HL-60 (cell line): ENCODE results near the gene PALLD.

Source experiments
- DNase-seq, 2 experiments: peaks; one replicate each; pipeline ENCODE4 v3.0.0-alpha.2; 2010 to 2020; ENCODE audit warnings: low read depth in 1 of 2, low spot score in 1 of 2
- H3K27ac ChIP-seq: fragments of 250-450 bp; sonication (Bioruptor Pico); replicated peaks from 2 replicates; pipeline ENCODE4 v1.5.1; 2020; ENCODE audit warnings: mild to moderate bottlenecking, moderate library complexity
- H3K27me3 ChIP-seq: fragments of 250-450 bp; sonication (Bioruptor Pico); 2 replicates; pipeline ENCODE4 v1.5.1; 2021; ENCODE audit warnings: mild to moderate bottlenecking, moderate library complexity; ENCODE audit not compliant: insufficient read depth, poor library complexity, severe bottlenecking
- H3K4me3 ChIP-seq: replicated peaks from 2 replicates; pipeline ENCODE4 v1.5.1; 2011; ENCODE audit warnings: mild to moderate bottlenecking, control low read depth, low read length; ENCODE audit not compliant: insufficient read depth
- CTCF ChIP-seq: IDR thresholded peaks from one replicate; pipeline ENCODE4 v1.5.1; 2011; ENCODE audit warnings: low read length, control low read depth, inconsistent platforms; ENCODE audit not compliant: insufficient read depth
- GABPA ChIP-seq: IDR thresholded peaks from 2 replicates; pipeline ENCODE4 v1.6.1; 2012; ENCODE audit warnings: low read depth
- POLR2AphosphoS5 ChIP-seq: IDR thresholded peaks from 2 replicates; pipeline ENCODE4 v1.6.1; 2012; ENCODE audit warnings: low read depth
- REST ChIP-seq: IDR thresholded peaks from 2 replicates; pipeline ENCODE4 v1.6.1; 2012; ENCODE audit warnings: low read depth; ENCODE audit not compliant: insufficient replicate concordance
- SPI1 ChIP-seq: IDR thresholded peaks from 2 replicates; pipeline ENCODE4 v1.6.1; 2012; ENCODE audit warnings: low read depth, mild to moderate bottlenecking, borderline replicate concordance

PALLD gene

GRCh38 chr4:168538632-168539031 is 41.8 kb downstream of the PALLD start:
- no peaks in the 10 kb centered on the region for H3K27me3 ChIP-seq
- no peak for DNase-seq
- H3K4me3 ChIP-seq = no peak overlapping the region
- TF ChIP-seq SPI1 = no peak
- TF ChIP-seq CTCF = no peak
- TF ChIP-seq GABPA = no peak
- TF ChIP-seq REST = no peak
- no peak for TF ChIP-seq POLR2AphosphoS5
- H3K27ac ChIP-seq = no peak overlapping the region

- H3K4me3 ChIP-seq = no peak overlapping the region
- DNase-seq = no peak
- no peak overlapping the region for H3K27ac ChIP-seq
- TF ChIP-seq CTCF (no peak), REST (no peak), SPI1 (no peak), POLR2AphosphoS5 (no peak), GABPA (no peak)
- no peaks in the 10 kb centered on the region for H3K27me3 ChIP-seq
Observed at GRCh38 chr4:168540086-168540485, 43.2 kb downstream of the PALLD start.

GRCh38 chr4:168540503-168541265 is 43.8 kb downstream of the PALLD start:
- DNase-seq = no peak
- H3K27ac ChIP-seq = no peak overlapping the region
- no peaks in the 10 kb centered on the region for H3K27me3 ChIP-seq
- TF ChIP-seq GABPA (no peak), REST (no peak), POLR2AphosphoS5 (no peak), CTCF (no peak), SPI1 (no peak)
- H3K4me3 ChIP-seq = no peak overlapping the region
